ENCODE data around the gene FAM229A. TPM values are rescaled to one million over a fixed set of nuclear protein-coding genes. Genes with fewer than 3 reads are reported as not detected.
"Not testable (repeated sequence)": the region's sequence is repeated elsewhere in the genome, so short reads cannot be mapped to it uniquely, and the experiment has no call there.

Gene FAM229A
- polyA plus RNA-seq (2012; ENCODE audit: missing spikeins), result 1.1 TPM

- DNase-seq (ENCODE audit: insufficient read length) (no peak), FAIRE-seq (no peak)
- TF ChIP-seq TAF1 (IDR thresholded peaks at IDR 0.05; ENCODE audit: borderline replicate concordance, low read depth, low read length), result no peak
- no peak for TF ChIP-seq POLR2A (IDR thresholded peaks at IDR 0.05; ENCODE audit: low read depth, low read length)
- TF ChIP-seq POLR2AphosphoS5 (IDR thresholded peaks at IDR 0.05; ENCODE audit: low read depth, low read length), result no peak
Observed at GRCh38 chr1:32362474-32363313, at the start of gene FAM229A, which contains the start of gene TSSK3. Gene FAM229A, minus strand, starts transcription at chr1:32362485. Its CDS starts 394 bp downstream, at chr1:32362091. Gene TSSK3, plus strand, starts transcription at chr1:32362539. Its CDS starts 163 bp downstream, at chr1:32362702.

GRCh38 chr1:32411261-32411660 is 49.0 kb upstream of the FAM229A start:
- TF ChIP-seq TAF1 (IDR thresholded peaks at IDR 0.05; ENCODE audit: borderline replicate concordance, low read depth, low read length), result no peak
- no peak for TF ChIP-seq POLR2AphosphoS5 (IDR thresholded peaks at IDR 0.05; ENCODE audit: low read depth, low read length)
- TF ChIP-seq POLR2A (IDR thresholded peaks at IDR 0.05; ENCODE audit: low read depth, low read length), result no peak
- FAIRE-seq, result no peak
- no peak for DNase-seq (ENCODE audit: insufficient read length)

GRCh38 chr1:32406629-32407111 is 44.4 kb upstream of the FAM229A start:
- FAIRE-seq (no peak), DNase-seq (ENCODE audit: insufficient read length) (no peak)
- TF ChIP-seq TAF1 (IDR thresholded peaks at IDR 0.05; ENCODE audit: borderline replicate concordance, low read depth, low read length) (no peak), POLR2A (IDR thresholded peaks at IDR 0.05; ENCODE audit: low read depth, low read length) (no peak), POLR2AphosphoS5 (IDR thresholded peaks at IDR 0.05; ENCODE audit: low read depth, low read length) (no peak)

- FAIRE-seq (peak; percentile 57), DNase-seq (ENCODE audit: insufficient read length) (no peak)
- TF ChIP-seq TAF1 (IDR thresholded peaks at IDR 0.05; ENCODE audit: borderline replicate concordance, low read depth, low read length) (no peak), POLR2AphosphoS5 (IDR thresholded peaks at IDR 0.05; ENCODE audit: low read depth, low read length) (no peak), POLR2A (IDR thresholded peaks at IDR 0.05; ENCODE audit: low read depth, low read length) (no peak)
Observed at GRCh38 chr1:32405672-32406467, 43.6 kb upstream of the FAM229A start.

- FAIRE-seq (no peak), DNase-seq (ENCODE audit: insufficient read length) (no peak)
- TF ChIP-seq POLR2A (IDR thresholded peaks at IDR 0.05; ENCODE audit: low read depth, low read length) (no peak), TAF1 (IDR thresholded peaks at IDR 0.05; ENCODE audit: borderline replicate concordance, low read depth, low read length) (no peak), POLR2AphosphoS5 (IDR thresholded peaks at IDR 0.05; ENCODE audit: low read depth, low read length) (no peak)
Observed at GRCh38 chr1:32404946-32405345, 42.7 kb upstream of the FAM229A start.

- FAIRE-seq (peak; percentile 5), DNase-seq (ENCODE audit: insufficient read length) (peak; percentile 50)
- TF ChIP-seq TAF1 (IDR thresholded peaks at IDR 0.05; ENCODE audit: borderline replicate concordance, low read depth, low read length), result no peak
- TF ChIP-seq POLR2AphosphoS5 (IDR thresholded peaks at IDR 0.05; ENCODE audit: low read depth, low read length), result no peak
- TF ChIP-seq POLR2A (IDR thresholded peaks at IDR 0.05; ENCODE audit: low read depth, low read length), result no peak
Observed at GRCh38 chr1:32400876-32401631, 38.8 kb upstream of the FAM229A start.

- FAIRE-seq (no peak), DNase-seq (ENCODE audit: insufficient read length) (no peak)
- TF ChIP-seq POLR2AphosphoS5 (IDR thresholded peaks at IDR 0.05; ENCODE audit: low read depth, low read length) (no peak), TAF1 (IDR thresholded peaks at IDR 0.05; ENCODE audit: borderline replicate concordance, low read depth, low read length) (no peak), POLR2A (IDR thresholded peaks at IDR 0.05; ENCODE audit: low read depth, low read length) (no peak)
Observed at GRCh38 chr1:32399843-32400242, 37.6 kb upstream of the FAM229A start.

- no peak for DNase-seq (ENCODE audit: insufficient read length)
- no peak for TF ChIP-seq TAF1 (IDR thresholded peaks at IDR 0.05; ENCODE audit: borderline replicate concordance, low read depth, low read length)
- TF ChIP-seq POLR2AphosphoS5 (IDR thresholded peaks at IDR 0.05; ENCODE audit: low read depth, low read length), result no peak
- no peak for TF ChIP-seq POLR2A (IDR thresholded peaks at IDR 0.05; ENCODE audit: low read depth, low read length)
- FAIRE-seq, result no peak
Observed at GRCh38 chr1:32398401-32398800, 36.1 kb upstream of the FAM229A start.

- FAIRE-seq, result not testable (repeated sequence)
Observed at GRCh38 chr1:32396524-32396923, 34.2 kb upstream of the FAM229A start.

GRCh38 chr1:32394890-32395432 is 32.7 kb upstream of the FAM229A start:
- DNase-seq (ENCODE audit: insufficient read length), result no peak
- FAIRE-seq, result no peak
- TF ChIP-seq POLR2A (IDR thresholded peaks at IDR 0.05; ENCODE audit: low read depth, low read length) (no peak), TAF1 (IDR thresholded peaks at IDR 0.05; ENCODE audit: borderline replicate concordance, low read depth, low read length) (no peak), POLR2AphosphoS5 (IDR thresholded peaks at IDR 0.05; ENCODE audit: low read depth, low read length) (no peak)

More at GRCh38 chr1:32396524-32396923, 34.2 kb upstream of the FAM229A start:
- DNase-seq (ENCODE audit: insufficient read length), result not testable (repeated sequence)

Measured in GM12892 (cell line).